Rectal smooth muscle tissue (tissue), 1 donor: ENCODE results near the gene TSPAN4.

Source experiments
- H3K27ac ChIP-seq: one replicate; pipeline ENCODE4 v1.7.0; 2013; ENCODE audit warnings: low read depth, low read length, inconsistent platforms
- H3K27me3 ChIP-seq: one replicate; pipeline ENCODE4 v1.7.0; 2013; ENCODE audit warnings: low read length; ENCODE audit not compliant: control insufficient read depth, insufficient read depth
- H3K36me3 ChIP-seq: one replicate; pipeline ENCODE4 v1.7.0; 2013; ENCODE audit warnings: low read length; ENCODE audit not compliant: control insufficient read depth, insufficient read depth
- H3K4me1 ChIP-seq: one replicate; pipeline ENCODE4 v1.7.0; 2013; ENCODE audit warnings: low read length; ENCODE audit not compliant: control insufficient read depth, insufficient read depth
- H3K4me3 ChIP-seq: one replicate; pipeline ENCODE4 v1.7.0; 2013; ENCODE audit warnings: low read length
- H3K9ac ChIP-seq: one replicate; pipeline ENCODE4 v1.7.0; 2013; ENCODE audit warnings: low read length

TSPAN4 gene

DNA sequence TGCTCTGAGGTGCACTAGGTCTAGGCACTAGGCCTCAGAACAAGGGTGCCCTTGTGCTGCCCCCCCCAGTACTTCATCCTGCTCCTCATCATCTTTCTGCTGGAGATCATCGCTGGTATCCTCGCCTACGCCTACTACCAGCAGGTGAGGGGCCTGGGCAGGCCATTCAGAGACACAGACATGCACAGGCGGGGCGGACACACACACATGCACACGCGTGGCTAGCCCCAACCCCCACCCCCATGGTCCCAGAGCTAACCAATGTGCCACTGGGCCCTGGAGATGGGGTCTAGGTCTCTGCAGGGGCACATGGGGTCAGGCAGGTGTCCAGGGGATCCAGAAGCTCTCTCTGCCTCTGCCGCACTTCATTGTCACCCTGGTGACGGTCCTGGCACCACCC, 6.0 kb upstream of the TSPAN4 start:
- Histone ChIP-seq H3K9ac (no peak overlapping the region), H3K27ac (no peak overlapping the region), H3K36me3 (peaks cover 33% of the 10 kb centered on the region), H3K4me1 (peaks cover 25% of the 10 kb centered on the region), H3K4me3 (no peak overlapping the region), H3K27me3 (peaks cover 2% of the 10 kb centered on the region)

DNA sequence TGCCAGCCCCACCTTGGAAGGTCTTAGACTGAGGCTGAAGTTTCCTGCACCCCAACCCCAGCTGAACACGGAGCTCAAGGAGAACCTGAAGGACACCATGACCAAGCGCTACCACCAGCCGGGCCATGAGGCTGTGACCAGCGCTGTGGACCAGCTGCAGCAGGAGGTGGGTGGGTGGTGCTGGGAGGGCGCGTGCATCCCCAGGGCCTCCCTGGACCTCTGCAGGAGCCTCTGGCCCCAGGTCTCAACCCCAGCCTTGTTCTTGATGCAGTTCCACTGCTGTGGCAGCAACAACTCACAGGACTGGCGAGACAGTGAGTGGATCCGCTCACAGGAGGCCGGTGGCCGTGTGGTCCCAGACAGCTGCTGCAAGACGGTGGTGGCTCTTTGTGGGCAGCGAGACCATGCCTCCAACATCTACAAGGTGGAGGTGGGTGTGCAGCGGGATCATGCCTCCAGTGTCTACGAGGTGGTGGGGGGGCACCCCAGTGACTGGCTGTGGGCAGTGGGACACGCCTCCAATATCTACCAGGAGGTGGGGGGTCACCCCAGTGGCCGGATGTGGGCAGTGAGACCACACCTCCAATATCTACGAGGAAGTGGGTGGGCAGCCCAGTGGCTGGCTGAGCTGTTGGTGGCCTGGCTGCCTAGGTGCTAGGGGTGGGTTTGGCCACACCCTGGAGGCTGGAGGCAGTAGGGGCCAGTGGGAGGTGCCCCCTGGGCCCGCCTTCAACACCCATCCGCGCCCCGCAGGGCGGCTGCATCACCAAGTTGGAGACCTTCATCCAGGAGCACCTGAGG, 5.3 kb upstream of the TSPAN4 start:
- Histone ChIP-seq H3K9ac (no peak overlapping the region), H3K4me1 (peaks cover 25% of the 10 kb centered on the region), H3K36me3 (peaks cover 33% of the 10 kb centered on the region), H3K27ac (no peak overlapping the region), H3K27me3 (no peaks in the 10 kb centered on the region), H3K4me3 (no peak overlapping the region)

DNA sequence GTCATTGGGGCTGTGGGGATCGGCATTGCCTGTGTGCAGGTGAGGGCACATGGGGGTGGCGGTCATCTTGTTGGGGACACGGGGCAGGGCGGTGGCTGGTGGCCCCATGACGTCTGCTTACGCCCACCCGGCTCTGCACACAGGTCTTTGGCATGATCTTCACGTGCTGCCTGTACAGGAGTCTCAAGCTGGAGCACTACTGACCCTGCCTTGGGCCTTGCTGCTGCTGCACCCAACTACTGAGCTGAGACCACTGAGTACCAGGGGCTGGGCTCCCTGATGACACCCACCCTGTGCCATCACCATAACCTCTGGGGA, 4.7 kb upstream of the TSPAN4 start:
- Histone ChIP-seq H3K27me3 (no peaks in the 10 kb centered on the region), H3K36me3 (peaks cover 33% of the 10 kb centered on the region), H3K4me3 (no peak overlapping the region), H3K4me1 (peaks cover 25% of the 10 kb centered on the region), H3K27ac (no peak overlapping the region), H3K9ac (no peak overlapping the region)

DNA sequence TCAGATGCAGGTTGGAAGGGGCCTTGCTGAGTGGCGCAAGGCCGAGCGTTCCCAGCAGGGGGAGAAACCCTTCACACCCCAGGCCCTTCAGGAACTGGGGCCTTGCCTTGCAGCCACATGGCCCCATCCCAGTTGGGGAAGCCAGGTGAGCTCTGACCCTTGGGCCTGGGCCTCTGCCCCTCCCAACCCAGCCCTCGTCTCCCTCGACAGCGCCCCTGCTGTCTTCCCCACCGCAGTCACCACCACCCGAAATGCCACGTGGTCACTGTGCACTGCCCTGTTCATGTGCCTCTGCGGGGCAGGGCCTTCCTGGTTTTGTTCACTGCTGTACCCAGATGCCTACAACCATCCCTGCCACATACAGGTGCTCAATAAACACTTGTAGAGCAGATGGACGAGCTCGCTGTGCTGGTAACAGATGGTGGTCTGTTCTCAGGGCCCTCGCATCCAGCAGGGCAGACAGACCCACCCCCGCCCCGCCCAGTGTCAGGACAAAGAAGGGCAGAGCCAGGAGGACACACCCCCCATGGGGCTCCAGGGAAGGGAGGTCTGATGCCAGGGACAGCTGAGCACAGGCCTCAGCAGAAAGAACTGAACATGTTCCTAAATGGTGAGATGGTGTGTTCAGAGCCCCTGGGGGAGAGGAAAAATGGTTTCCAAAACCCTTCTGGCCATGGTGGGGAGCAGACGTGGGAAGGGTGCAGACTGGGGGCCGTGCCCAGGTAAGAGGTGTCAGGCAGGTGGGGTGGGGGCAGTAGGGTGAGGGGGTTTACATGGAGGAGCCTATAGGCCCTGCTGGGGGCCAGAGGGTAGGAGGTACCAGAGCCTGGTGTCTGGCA, 4.0 kb upstream of the TSPAN4 start:
- Histone ChIP-seq H3K27me3 (no peaks in the 10 kb centered on the region), H3K4me1 (peaks cover 23% of the 10 kb centered on the region), H3K4me3 (no peak overlapping the region), H3K9ac (no peak overlapping the region), H3K27ac (no peak overlapping the region), H3K36me3 (peaks cover 33% of the 10 kb centered on the region)

DNA sequence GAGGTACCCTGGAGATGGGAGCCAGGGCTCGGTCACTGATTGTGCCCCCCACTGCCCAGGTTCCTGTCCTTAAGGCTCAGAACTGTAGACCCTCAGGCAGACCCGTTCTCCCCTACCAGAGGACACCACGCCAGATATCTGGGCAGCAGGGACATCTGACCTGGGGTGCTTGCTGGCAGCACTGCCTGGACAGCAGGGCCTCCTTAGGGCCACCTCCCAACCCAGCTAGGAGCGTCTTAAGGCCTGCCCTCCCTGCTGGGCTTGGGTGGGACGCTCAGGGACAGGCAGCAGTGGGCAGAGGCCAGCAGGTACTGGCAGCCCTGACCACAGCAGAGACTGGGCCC, 3.4 kb upstream of the TSPAN4 start:
- peaks cover 23% of the 10 kb centered on the region for H3K4me1 ChIP-seq
- H3K36me3 ChIP-seq: peaks cover 33% of the 10 kb centered on the region
- H3K4me3 ChIP-seq: no peak overlapping the region
- no peaks in the 10 kb centered on the region for H3K27me3 ChIP-seq
- H3K9ac ChIP-seq: no peak overlapping the region
- no peak overlapping the region for H3K27ac ChIP-seq

DNA sequence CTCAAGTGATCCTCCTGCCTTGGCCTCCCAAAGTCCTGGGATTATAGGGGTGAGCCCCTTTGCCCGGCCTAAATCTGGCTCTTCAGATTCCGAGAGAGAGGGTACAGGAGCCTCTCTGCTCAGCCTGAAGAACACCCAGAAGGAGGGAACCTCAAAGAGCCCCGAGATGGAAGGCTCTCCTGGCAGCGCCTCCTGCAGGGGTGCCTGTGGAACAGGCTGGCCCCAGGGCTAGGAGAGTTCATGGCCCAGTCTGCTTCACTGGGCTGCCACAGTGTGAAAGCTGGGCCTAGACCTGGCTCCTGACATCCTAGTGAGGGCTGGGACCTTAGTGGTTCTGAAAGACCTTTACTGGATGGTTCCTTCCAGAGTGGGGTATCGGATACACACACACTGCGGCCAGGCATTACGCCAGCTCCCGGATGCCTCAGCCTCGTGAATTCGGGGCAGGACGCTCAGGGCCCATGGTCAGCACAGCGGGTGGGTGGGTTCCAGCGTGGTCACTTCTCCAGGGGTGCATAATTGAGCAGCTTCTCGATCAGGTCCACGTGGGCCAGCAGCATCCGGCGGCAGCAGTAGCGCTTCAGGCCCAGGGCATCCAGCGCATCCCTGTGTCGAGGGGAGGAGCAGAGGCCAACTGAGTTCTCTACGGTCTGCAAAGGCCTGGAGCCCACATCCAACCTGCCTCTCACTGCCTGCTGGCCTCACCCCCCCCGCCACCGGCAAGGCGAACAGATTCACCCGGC, 2.6 kb upstream of the TSPAN4 start:
- Histone ChIP-seq H3K9ac (no peak overlapping the region), H3K27ac (no peak overlapping the region), H3K27me3 (no peaks in the 10 kb centered on the region), H3K36me3 (peaks cover 33% of the 10 kb centered on the region), H3K4me1 (peaks cover 21% of the 10 kb centered on the region), H3K4me3 (peak overlapping the region; percentile 79)

DNA sequence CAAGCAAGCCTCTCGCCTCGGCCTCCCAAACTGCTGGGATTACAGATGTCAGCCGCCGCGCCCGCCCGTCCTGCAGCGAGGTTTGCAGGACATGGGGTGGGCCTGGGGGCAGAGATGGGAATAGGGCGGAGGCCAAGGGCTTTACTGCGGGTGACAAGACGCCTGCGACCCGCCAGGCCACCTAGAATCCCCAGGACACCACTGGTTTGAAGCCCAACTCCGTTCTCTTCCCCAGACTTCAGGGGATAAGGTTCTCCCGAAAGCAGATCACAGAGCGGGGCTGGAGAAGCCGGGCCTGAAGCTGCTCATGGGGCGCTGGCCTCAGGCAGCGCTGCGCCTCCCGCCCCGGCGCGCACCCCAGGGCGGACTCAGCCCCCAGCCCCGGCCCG, 677 bp upstream of the TSPAN4 start:
- H3K4me1 ChIP-seq: peaks cover 21% of the 10 kb centered on the region
- H3K9ac ChIP-seq: peak overlapping the region; percentile 8

DNA sequence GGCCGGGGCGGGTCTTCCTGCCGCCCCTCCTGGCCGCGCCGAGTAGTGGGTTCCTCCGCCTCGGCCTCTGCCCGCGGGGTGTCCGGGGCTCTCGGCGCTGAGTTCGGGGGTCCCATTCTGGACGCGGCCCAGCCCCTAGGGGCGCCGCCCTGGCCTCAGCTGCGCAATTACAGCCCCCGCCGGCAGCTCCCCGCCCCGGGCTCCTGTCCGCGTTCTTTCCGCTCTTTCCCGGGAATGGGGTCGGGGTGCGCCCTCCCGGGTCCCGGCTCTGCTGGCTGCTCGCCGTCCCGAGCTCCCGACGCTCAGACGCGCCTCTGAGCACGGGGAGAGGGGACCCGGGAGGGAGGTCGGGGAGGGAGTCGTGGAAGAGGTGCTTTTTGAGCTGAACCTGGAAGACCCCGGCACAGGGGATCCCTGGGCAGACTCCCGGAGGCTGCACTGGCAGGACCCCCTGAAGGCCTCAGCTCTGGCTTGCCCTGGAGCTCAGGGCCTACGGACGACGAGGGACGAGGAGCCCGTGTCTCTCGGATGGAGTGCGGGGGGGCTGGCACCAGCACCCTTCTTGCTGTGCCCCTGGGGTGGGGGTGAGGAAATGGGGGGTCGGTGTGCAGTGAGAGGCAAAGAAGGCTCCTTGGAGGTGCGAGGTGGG, 558 bp downstream of the TSPAN4 start:
- no peaks in the 10 kb centered on the region for H3K27me3 ChIP-seq
- H3K36me3 ChIP-seq: peaks cover 13% of the 10 kb centered on the region
- H3K4me1 ChIP-seq: peaks cover 21% of the 10 kb centered on the region
- peak overlapping the region; percentile 10 for H3K9ac ChIP-seq
- peak overlapping the region; percentile 97 for H3K27ac ChIP-seq
- H3K4me3 ChIP-seq: peak overlapping the region; percentile 79

More for the DNA sequence above, 677 bp upstream of the TSPAN4 start:
- H3K36me3 ChIP-seq: peaks cover 23% of the 10 kb centered on the region
- H3K4me3 ChIP-seq: peak overlapping the region; percentile 79
- H3K27ac ChIP-seq: peak overlapping the region; percentile 97
- H3K27me3 ChIP-seq: no peaks in the 10 kb centered on the region

DNA sequence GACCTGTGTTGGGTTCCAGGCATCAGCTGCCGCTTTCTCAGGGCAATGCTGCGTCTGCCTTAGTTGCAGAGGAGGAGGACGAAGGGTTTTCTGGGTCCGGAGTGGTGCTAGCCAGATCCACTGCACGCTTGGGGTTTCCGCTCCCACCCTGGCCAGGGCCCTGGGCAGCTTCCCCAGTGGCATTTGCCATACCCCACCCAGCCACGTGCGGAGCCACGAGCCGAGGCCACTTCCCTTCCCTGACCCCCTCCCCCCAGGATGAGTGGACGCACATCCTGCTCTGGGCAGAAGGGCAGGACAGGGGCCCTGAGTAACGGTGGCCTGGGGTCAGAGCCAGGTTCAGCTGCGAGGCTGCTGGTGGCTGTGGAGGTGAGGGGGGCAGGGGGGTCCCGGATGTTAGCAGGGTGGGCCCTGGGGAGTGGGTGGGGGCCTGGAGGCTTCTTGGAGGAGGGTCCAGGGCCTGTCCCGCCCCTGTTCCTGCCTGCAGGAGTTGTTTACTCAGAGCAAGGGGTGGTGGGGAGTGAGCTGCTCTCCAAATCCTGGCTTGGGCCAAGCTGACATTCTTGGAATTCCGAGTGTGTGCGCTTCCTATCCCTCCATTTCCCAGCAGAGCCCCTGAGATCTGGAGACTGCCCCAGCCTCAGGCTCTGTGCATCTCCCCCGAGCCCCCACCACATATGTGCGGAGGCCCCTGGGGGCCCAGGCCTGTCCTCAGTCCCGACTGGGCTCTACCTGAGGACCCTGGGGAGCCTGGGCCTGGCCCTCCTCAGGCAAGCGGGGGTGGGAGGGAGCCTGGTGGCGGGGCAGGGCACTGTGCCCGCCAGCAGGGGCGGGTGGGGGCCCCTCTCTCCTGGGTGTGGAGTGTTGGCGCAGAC, 1.4 kb downstream of the TSPAN4 start:
- Histone ChIP-seq H3K4me1 (peaks cover 21% of the 10 kb centered on the region), H3K27ac (peak overlapping the region; percentile 97), H3K4me3 (peak overlapping the region; percentile 79), H3K9ac (no peak overlapping the region), H3K36me3 (peaks cover 11% of the 10 kb centered on the region), H3K27me3 (peaks cover 4% of the 10 kb centered on the region)

DNA sequence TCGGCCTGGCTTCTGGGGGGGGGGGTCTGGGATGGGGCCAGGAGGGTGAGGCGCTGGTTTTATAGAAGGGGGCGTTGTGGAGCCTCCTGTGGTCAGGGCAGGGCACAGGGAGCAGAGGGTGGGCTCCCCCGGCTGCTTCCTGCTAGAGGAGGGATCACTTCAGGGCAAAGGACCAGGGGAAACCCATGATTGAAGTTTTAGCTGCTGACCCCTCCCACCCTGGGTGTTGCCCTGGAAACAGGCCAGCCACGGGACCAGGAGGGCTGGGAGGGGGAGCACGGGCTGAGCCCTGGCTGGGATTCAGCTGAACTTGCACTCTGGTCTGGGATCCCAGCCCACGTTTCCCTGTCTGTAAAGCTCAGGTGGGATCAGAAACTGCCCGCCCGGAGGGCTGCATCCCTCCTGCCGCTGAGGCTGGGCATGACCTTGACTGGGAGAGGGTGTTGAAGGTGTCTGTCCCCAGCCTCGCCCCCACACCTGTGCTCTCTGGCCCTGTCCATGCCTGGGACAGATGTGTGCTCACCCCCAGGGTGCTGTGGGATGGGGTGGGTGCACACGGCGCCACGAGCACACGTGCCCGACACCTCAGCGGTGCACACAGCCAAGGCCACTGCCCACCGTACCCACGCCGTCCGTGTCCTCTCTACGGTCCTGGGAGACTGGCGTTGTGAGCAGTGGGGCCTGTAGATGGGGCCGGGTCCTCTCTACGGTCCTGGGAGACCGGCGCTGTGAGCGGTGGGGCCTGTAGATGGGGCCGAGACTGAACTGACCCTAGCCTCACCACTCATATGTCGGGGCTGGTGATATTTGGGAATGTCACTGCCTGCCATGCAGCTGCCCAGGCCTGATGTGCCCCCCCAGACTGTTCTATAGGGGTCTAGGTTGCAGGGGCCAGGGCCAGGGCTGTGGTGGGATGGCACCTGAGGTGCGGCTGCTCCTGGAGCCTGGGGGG, 2.3 kb downstream of the TSPAN4 start:
- Histone ChIP-seq H3K9ac (peak overlapping the region; percentile 30), H3K4me1 (peaks cover 21% of the 10 kb centered on the region), H3K27me3 (peaks cover 4% of the 10 kb centered on the region), H3K27ac (peak overlapping the region; percentile 97), H3K36me3 (peaks cover 3% of the 10 kb centered on the region), H3K4me3 (peak overlapping the region; percentile 41)
